GM18505 (cell line): ENCODE measurements around the gene LRP1.
A peak's percentile ranks its signal among the peaks of the same experiment; 100 is the strongest.

Experiments
- ATAC-seq: cut with Tn5 transposase; IDR thresholded peaks from one replicate; pipeline ENCODE4 v1.9.1; 2021; ENCODE audit not compliant: unreplicated experiment
- POLR2A ChIP-seq: IDR thresholded peaks from 4 replicates; pipeline ENCODE4 v1.6.1; 2011; ENCODE audit warnings: borderline replicate concordance; ENCODE audit not compliant: insufficient read depth, insufficient read length; ENCODE audit errors: extremely low read depth

The LRP1 gene

DNA sequence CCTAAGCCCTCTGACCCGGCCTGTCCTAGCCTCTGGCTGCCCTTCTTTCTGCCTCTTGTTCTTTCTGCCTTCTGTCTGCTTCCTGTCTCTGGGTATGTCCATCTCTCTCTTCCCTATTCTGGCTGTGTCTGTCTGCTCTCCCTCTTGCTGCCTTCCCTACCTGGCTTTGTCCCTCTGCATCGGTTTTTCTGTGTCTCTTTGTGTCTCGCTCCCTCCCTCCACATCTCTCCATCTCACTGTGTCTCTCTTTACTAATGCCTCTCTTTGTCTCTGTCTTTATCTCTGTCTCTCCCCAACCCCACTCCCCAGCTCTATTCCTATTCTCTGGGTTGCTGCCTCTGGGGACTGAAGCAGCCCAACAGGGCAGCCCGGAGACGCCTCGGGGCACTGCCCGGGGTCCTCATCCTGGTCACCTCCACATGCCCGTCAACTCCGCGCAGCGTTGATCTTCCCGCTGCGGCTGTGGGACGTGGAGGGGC lies 111.3 kb downstream of the LRP1 start:
- ATAC-seq = no peak
- no peak for TF ChIP-seq POLR2A

DNA sequence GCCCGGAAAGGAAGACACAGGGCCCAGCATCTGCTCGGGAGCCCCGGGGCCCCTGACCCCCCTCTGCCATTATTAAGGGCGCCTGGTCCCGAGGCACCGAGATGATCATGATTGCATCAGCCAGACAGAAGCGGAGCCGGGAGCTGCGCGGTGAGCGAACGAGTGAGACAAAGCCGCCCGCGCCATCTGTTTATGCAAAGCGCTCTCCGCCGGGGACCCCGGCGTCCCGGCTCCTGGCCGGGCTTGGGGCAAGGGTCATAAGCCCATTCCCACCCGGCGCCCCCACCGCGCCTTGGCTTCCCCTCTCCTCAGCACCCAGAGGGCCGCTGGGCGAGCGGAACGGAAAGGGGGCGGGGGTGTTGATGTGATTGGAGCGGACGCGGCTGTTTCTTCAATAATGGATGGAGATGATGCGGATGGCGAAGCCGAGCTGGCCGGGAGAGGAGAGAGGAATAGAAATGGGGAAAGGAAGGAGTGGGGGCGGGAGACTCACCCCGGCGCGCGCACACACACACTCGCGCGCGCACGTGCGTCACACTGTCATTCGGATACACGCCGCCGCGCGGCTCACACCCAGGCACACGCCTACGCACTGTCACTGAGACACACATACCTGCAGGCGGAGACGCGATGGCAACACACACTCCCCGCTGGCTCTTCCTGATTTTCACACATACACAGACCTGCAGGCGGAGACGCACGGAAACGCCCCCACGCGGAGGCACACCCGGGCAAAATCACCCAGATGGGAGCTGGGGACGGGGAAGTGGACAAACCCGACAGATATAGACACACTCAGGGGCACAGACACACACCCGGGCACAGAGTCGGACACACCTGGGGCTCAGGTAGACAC lies 112.0 kb downstream of the LRP1 start:
- ATAC-seq = no peak
- TF ChIP-seq POLR2A = peak; percentile 29

DNA sequence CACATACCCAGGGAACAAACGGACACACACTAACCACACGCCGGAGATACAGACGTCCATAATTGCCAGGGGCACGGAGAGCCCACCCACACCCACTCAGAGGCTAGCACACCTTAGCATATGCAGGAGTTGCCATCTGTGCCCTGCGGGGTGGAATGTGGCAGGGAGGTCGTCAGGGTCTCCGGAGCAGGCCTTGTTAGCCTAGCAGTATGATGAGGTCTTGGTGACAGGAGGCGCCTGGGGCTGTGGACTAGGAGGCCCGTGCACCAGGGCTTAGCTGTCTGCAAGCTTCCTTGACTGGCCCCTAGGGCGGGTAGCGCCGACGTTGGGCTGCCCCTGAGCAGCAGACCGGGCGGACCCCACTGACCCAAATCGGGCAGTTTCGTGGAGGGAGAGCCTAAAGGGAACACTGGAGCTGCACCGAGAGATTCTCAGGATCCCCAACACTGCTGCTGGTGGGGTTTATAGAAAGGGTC lies 112.7 kb downstream of the LRP1 start:
- no peak for TF ChIP-seq POLR2A
- ATAC-seq = no peak

DNA sequence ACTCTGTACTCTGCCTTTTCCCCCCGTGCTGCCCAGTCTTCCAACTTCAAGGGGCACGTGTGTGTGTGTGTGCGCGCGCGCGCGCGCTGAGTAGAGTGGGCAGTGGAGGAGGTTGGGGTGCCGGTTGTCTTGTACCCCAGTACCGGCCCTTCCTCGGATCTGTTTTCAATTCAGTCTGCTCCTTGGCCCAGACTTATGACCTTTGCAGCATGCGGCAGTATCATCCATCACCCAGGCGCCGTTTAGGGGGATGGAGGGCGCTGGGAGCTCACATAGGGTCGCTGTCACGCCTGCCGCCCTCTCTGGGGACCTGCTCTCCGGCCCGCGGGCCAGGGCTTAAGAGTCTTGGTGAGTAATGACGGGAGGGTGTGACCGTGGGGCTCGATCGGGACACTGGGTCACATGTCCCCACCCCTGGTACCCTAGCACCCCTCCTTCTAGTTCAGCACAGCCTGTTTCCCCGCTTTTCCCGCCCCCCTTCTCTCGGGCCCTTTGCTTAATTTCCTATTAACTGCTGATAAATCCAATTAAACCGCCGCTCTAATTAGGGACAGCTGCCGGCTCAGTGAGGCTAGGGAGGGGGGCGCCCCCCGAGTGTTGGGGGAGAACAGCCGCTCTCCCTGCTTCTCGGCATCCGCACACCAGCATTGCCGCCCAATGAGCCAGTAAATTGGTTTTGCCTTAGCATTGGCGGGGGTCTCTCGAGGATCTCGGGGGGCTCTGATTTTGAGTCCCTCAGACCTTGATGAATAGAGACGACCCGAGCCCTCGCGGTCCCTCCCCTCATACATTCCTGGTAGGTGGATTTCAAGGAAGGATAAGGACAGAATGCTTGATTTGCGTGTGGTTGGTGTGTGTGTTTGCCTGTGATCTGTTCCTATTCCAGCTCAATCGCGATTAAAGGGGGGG lies 113.4 kb downstream of the LRP1 start:
- no peak for ATAC-seq
- TF ChIP-seq POLR2A = no peak

DNA sequence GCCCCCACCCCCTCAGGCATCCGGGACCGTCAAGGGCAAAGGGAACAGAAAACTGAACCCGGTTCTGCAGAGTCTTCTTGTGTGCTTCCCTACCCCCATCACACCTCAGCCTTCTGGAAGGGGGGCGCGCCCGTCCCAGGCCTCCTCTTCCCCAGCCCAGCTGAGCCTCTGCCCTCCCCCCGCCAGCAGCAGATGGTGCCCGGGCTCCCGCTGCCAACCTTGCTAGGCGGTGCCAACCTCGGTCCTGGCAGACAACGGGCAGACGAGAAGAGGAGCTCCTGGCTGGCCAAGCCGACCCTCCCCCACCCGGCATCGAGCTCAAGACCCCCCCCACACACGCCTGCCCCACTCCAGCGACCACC lies 114.0 kb downstream of the LRP1 start:
- no peak for TF ChIP-seq POLR2A
- no peak for ATAC-seq

DNA sequence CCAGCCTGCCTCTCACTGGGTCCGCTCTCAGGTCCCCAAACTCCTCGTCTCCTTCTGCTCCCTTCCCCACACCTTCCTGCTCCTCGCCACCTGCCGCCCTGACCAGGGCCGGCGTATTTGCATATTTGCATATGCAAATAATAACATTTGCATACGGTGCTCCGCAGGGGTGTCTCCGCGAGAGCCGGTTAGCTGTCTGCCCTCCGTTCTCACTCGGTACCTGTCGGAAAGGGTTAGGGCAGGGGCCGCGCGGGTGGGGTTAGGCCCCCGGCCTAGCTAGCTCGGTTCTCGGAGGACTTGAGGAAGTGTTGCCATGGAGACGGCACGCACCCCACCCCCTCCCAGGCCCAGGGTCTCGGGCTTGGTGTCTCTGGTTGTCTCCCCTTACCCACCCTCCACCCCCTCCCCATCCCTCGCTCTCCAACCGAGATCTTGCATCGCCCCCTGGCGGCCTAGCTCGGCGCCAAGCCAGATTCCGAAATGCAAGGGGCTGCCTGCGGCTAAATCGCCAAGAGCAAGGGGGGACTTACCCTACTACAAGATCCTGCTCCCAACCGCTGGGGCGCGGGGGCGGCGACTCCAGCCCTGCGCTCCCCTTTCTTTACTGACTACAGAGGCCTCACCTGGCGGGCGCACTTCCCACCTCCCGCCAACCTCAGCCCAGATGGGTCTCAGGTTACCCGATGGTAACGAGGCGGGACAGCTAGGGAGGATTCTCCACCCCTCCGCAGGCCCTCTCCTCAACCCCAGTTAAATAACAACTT lies 114.6 kb downstream of the LRP1 start:
- TF ChIP-seq POLR2A = no peak
- peak; percentile 32 for ATAC-seq

DNA sequence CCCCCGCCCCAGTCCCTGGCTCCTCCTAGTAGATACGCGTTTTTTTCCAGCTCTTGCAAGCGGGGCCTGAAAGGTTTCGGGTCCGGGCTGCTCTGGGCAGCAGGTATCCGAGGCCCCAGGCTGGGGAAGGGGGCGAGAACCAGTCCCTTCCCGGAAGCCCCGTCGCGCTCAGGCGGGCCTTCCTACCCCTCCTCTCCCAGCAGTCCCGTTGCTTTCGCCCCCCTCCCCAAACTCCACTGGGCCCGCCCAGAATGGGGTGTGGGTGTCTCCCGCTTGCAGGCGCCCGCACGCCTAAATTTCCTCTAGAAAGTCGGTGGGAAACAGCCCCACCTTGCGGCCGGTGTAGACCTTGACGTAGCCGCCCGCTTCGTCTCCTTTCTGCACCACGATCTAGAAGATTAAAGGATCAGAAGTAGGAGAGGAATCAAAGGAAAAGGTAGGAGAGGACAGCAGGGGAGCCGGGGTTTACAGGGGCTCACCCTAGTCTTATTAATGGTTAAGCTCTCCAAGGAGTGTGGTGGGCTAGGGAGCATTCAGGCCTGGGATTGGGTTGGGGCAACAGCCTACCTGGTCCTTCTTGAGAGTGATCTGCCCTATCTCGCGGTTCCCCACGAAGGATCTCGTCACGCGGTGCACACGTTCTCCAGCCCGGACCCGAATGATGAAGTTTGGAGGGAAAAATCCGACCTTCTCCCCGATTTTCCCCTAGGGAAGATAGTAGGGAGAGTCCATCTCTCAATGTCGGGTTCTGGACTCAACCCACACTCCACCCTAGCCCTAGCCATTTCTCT lies 115.4 kb downstream of the LRP1 start:
- no peak for TF ChIP-seq POLR2A
- no peak for ATAC-seq

DNA sequence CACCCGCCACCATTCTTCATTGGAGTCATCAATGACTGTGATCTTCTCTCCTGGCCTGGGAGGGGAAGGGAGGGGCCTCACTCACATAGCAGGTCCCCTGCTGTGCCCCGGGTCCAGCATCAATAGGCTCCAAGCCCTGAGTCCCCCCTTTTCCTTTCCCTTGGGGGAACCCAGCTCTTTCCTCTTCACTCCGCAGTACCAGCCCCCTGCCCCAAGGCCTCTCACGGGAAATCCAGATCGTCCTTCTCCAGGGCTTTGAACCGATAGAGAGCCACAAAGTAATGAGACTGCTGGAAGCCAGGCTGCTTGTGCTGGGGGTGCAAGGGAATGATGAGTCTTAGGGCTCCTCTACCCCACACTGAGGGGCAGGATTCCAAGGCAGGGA lies 116.0 kb downstream of the LRP1 start:
- ATAC-seq = no peak
- TF ChIP-seq POLR2A = no peak

DNA sequence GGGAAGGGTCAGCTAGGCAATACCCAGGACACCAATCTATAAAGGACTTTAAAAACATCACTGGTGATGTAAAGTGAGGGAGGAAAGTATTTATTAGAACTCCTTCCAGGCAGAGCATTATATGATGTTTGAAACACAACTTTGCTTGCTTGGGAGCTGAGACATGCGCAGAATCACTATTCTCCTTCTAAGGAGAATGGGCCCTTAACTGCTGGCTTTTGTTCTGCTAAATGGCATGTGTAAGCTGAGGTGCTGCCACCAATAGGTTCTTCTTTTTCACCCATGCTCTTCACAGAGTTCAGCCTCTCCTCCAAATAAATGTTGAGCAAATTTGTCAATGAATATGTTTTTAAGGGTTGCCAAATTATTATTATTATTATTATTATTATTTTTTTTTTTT lies 118.8 kb downstream of the LRP1 start:
- ATAC-seq = no peak
- TF ChIP-seq POLR2A = no peak

DNA sequence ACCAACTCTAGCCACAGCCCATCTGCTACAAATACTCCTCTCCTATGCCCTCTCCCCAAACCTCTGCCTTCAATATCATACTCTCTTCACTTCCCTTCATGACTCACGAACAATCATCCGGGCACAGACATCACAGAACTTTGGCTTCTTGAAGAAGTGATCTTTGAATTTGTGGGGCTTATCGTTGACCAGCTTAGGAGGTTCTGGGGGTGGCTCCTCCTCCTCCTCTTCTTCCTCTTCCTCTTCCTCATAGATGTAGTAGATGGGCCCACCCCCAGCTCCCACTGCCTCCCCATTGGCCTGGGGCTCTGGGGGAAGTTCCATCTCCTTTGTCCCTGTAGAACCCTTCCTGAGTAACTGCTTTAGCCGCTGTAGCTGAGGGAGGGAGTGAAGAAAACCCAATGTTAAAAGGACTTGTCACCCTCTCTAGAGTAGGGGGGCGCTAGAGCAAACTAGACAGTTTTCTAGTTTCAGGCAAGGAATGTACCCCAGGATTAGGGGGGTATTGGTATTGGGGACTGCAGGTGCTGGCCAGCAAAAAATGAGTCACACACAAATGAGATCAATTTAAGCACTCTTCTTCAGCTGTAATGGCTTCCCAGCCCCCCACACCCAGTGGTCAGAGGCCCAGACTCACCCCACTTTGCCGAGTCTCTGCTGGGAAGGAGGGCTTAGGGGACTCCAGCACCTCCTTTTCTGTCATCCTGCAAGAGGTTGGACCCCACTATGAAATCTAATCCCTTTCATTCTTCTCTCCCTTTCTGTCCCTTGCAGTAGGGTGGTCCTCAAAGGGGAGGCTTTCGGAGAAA lies 120.9 kb downstream of the LRP1 start:
- no peak for TF ChIP-seq POLR2A
- no peak for ATAC-seq

DNA sequence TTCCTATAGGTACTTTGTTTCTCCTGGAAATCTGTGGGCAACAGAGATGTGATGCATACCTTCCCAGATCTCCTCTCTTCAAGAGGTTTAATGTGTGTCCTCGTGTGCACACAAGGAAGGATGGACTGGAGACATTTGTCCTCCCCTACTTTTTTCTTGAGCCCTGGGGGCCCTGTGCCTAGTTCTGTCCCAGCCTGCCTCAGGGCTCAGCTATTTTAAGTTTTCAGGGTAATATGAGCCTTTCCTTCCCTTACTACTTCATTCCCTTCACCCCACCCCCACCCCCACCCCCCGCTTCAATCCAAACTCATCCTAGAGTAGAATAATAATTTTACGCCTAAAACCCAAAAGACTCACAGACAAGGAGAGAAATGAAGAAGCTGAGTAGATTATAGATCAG lies 122.3 kb downstream of the LRP1 start:
- no peak for TF ChIP-seq POLR2A
- ATAC-seq = no peak
